Suprapubic skin (tissue), 4 donors: ENCODE measurements around the gene HOXB7. TPM values are rescaled to one million over a fixed set of nuclear protein-coding genes. Genes with fewer than 3 reads are reported as not detected.

Experiments used
- DNase-seq, 2 donors: peaks; one replicate each; pipeline ENCODE4 v3.0.0-alpha.2; 2019; ENCODE audit warnings: low spot score in 2 of 2
- H3K27ac ChIP-seq: fragments of 200-600 bp; sonication (generic); one replicate; pipeline ENCODE4 v1.5.1; 2019
- H3K27me3 ChIP-seq: fragments of 200-600 bp; sonication (generic); one replicate; pipeline ENCODE4 v1.5.1; 2019
- H3K36me3 ChIP-seq: fragments of 200-600 bp; sonication (generic); one replicate; pipeline ENCODE4 v1.5.1; 2019
- H3K4me1 ChIP-seq: fragments of 200-600 bp; sonication (generic); one replicate; pipeline ENCODE4 v1.5.1; 2019
- H3K4me3 ChIP-seq: fragments of 200-600 bp; sonication (generic); one replicate; pipeline ENCODE4 v1.5.1; 2019; ENCODE audit warnings: mild to moderate bottlenecking
- H3K9me3 ChIP-seq: fragments of 200-600 bp; sonication (generic); one replicate; pipeline ENCODE4 v1.5.1; 2019
- CTCF ChIP-seq, 2 donors: fragments of 200-600 bp in 1 of 2; fragments of 450-650 bp in 1 of 2; sonication (generic) in 1 of 2; IDR thresholded peaks; one replicate each; pipeline ENCODE4 v1.5.1; 2016 to 2019; ENCODE audit warnings: antibody characterized with exemption in 2 of 2, mild to moderate bottlenecking in 1 of 2, moderate library complexity in 1 of 2
- EP300 ChIP-seq: sonication (generic); formaldehyde crosslinking; IDR thresholded peaks from one replicate; pipeline ENCODE4 v1.6.1; 2017; ENCODE audit warnings: antibody characterized with exemption
- POLR2A ChIP-seq, 2 donors: fragments of 450-650 bp; IDR thresholded peaks; one replicate each; pipeline ENCODE4 v1.6.1; 2017; ENCODE audit warnings: antibody characterized with exemption in 2 of 2, mild to moderate bottlenecking in 2 of 2, moderate library complexity in 2 of 2
- POLR2AphosphoS5 ChIP-seq, 3 donors: sonication (generic); formaldehyde crosslinking; IDR thresholded peaks; one replicate each; pipeline ENCODE4 v1.6.1; 2017; ENCODE audit warnings: antibody characterized with exemption in 3 of 3
- WGBS: methylation state at CpG from one replicate; pipeline ENCODE4 v1.1.5; 2018; 5-methylcytosine and 5-hydroxymethylcytosine counted together
- total RNA-seq, 4 donors: library from RNA; depleted of rRNA; stranded (reverse); fragments of >200 nt; gene quantifications; one replicate each; pipeline ENCODE4 v1.1.0, GENCODE V29; 2016

The HOXB7 gene
- total RNA-seq, 4 donors from 2014 or later: 0.95 to 3.6 (median 2.4) TPM

- TF ChIP-seq POLR2AphosphoS5 (IDR thresholded peaks at IDR 0.05): no peak
- no peak for TF ChIP-seq CTCF (IDR thresholded peaks at IDR 0.05)
- no peak for TF ChIP-seq EP300
- no peak for TF ChIP-seq POLR2A (IDR thresholded peaks at IDR 0.05)
- Histone ChIP-seq H3K4me3 (peak overlapping the region; percentile 66), H3K36me3 (no peaks in the 10 kb centered on the region), H3K27ac (peak overlapping the region; percentile 77), H3K9me3 (no peaks in the 10 kb centered on the region), H3K4me1 (peaks cover 70% of the 10 kb centered on the region), H3K27me3 (peaks cover 6% of the 10 kb centered on the region)
- DNase-seq: no peak
- WGBS: 27% methylated on average over 2 of the region's 2 CpGs
These were observed 26.5 kb downstream of the HOXB7 start for GRCh38 chr17:48584223-48584741.

- H3K4me3 ChIP-seq: no peak overlapping the region
- DNase-seq: no peak
- H3K4me1 ChIP-seq: peaks cover 73% of the 10 kb centered on the region
- no peak for TF ChIP-seq POLR2AphosphoS5 (IDR thresholded peaks at IDR 0.05)
- no peak for TF ChIP-seq EP300
- no peaks in the 10 kb centered on the region for H3K9me3 ChIP-seq
- no peak overlapping the region for H3K27ac ChIP-seq
- 70% methylated on average over 3 of the region's 3 CpGs for WGBS
- H3K27me3 ChIP-seq: peaks cover 6% of the 10 kb centered on the region
- H3K36me3 ChIP-seq: no peaks in the 10 kb centered on the region
These were observed 27.1 kb downstream of the HOXB7 start for GRCh38 chr17:48583708-48584222.

- 66% methylated on average over 7 of the region's 7 CpGs for WGBS
These were observed 28.1 kb downstream of the HOXB7 start for GRCh38 chr17:48582750-48583069.

GRCh38 chr17:48579760-48580554 lies 30.9 kb downstream of the HOXB7 start:
- Histone ChIP-seq H3K4me1 (peaks cover 75% of the 10 kb centered on the region), H3K27ac (peak overlapping the region; percentile 85), H3K4me3 (peak overlapping the region; percentile 69), H3K27me3 (peaks cover 6% of the 10 kb centered on the region), H3K9me3 (no peaks in the 10 kb centered on the region), H3K36me3 (no peaks in the 10 kb centered on the region)
- TF ChIP-seq CTCF (IDR thresholded peaks at IDR 0.05): no peak
- TF ChIP-seq POLR2A (IDR thresholded peaks at IDR 0.05): no peak
- no peak for TF ChIP-seq EP300
- no peak for TF ChIP-seq POLR2AphosphoS5 (IDR thresholded peaks at IDR 0.05)
- DNase-seq: no peak
- WGBS: 63% methylated on average over 26 of the region's 26 CpGs

More at GRCh38 chr17:48582750-48583069, 28.1 kb downstream of the HOXB7 start:
- Histone ChIP-seq H3K9me3 (no peaks in the 10 kb centered on the region), H3K27ac (peak overlapping the region; percentile 25), H3K4me3 (peak overlapping the region; percentile 69), H3K4me1 (peaks cover 74% of the 10 kb centered on the region), H3K36me3 (no peaks in the 10 kb centered on the region), H3K27me3 (peaks cover 6% of the 10 kb centered on the region)
- TF ChIP-seq POLR2AphosphoS5 (IDR thresholded peaks at IDR 0.05) (no peak), EP300 (no peak)
- no peak for DNase-seq

GRCh38 chr17:48579471-48579759 lies 31.4 kb downstream of the HOXB7 start:
- TF ChIP-seq POLR2AphosphoS5 (IDR thresholded peaks at IDR 0.05): no peak
- no peak for TF ChIP-seq EP300
- no peak for TF ChIP-seq CTCF (IDR thresholded peaks at IDR 0.05)
- no peak for TF ChIP-seq POLR2A (IDR thresholded peaks at IDR 0.05)
- 60% methylated on average over 7 of the region's 7 CpGs for WGBS
- no peak for DNase-seq
- peak overlapping the region; percentile 85 for H3K27ac ChIP-seq
- peaks cover 6% of the 10 kb centered on the region for H3K27me3 ChIP-seq
- no peaks in the 10 kb centered on the region for H3K36me3 ChIP-seq
- H3K9me3 ChIP-seq: no peaks in the 10 kb centered on the region
- peak overlapping the region; percentile 69 for H3K4me3 ChIP-seq
- H3K4me1 ChIP-seq: peaks cover 75% of the 10 kb centered on the region

GRCh38 chr17:48578616-48579470 lies 32.0 kb downstream of the HOXB7 start:
- Histone ChIP-seq H3K4me1 (peaks cover 75% of the 10 kb centered on the region), H3K9me3 (no peaks in the 10 kb centered on the region), H3K36me3 (no peaks in the 10 kb centered on the region), H3K27me3 (peaks cover 6% of the 10 kb centered on the region), H3K27ac (peak overlapping the region; percentile 85), H3K4me3 (peak overlapping the region; percentile 69)
- TF ChIP-seq POLR2A (IDR thresholded peaks at IDR 0.05) (no peak), CTCF (IDR thresholded peaks at IDR 0.05) (no peak), EP300 (no peak), POLR2AphosphoS5 (IDR thresholded peaks at IDR 0.05) (no peak)
- no peak for DNase-seq
- WGBS: 25% methylated on average over 38 of the region's 43 CpGs
